NCI-H82 (cell line): ENCODE results near the gene VPS16.

Experiments used
- DNase-seq: peaks from one replicate; lab custom pipeline; 2025; lab: John Stamatoyannopoulos, UW

VPS16 gene

DNA sequence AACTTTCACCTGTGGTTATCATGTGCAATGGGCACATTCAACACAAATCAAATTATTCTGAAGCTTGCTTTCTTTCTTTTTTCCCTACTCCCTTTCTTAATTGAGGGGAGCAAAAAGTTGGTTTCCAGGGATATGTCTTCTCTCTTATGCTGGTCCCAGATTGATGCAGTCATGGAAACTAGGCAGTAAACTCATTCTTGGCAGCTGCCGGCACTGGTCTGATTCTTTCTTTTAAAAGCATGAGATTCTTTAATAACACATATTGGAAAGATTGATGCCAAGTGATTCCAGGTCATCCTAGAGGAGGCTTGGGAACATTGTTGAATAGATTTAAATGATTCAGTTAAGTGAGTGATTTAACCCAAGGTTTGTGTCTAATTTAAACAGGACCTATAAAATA is 61.7 kb downstream of the VPS16 start:
- no peak for DNase-seq

DNA sequence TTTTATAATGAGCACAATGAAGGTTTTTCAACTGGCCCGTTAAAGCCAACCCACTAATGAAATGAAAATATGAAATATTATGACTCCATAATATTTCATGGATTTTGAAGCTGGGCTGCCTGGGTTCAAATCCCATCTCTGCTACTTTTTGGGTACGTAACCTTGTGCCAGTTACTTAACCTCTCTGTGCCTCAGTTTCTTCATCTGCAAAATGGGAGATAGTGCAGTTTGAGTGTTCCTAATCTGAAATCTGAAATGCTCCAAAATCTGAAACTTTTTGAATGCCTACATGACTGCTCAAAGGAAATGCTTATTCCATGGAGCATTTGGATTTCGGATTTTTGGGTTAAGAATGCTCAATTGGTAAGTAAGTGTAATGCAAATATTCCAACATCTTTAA is 62.3 kb downstream of the VPS16 start:
- no peak for DNase-seq

DNA sequence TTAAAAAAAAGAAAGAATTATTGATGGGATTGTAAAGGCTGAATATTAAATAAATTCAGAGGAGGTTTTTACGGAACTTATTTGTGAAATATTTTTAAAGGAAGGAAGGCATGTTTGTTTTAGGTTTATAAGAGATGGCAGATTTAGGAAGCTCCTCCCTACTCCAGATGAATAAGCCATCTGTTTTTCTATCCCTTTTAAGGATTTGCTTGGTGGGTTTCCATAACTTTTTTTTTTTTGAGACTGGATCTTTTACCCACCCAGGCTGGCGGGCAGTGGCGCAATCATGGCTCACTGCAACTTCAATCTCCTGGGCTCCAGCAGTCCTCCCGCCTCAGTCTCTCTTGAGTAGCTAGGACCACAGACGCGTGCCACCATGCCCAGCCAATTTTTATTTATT is 63.1 kb downstream of the VPS16 start:
- DNase-seq = no peak

DNA sequence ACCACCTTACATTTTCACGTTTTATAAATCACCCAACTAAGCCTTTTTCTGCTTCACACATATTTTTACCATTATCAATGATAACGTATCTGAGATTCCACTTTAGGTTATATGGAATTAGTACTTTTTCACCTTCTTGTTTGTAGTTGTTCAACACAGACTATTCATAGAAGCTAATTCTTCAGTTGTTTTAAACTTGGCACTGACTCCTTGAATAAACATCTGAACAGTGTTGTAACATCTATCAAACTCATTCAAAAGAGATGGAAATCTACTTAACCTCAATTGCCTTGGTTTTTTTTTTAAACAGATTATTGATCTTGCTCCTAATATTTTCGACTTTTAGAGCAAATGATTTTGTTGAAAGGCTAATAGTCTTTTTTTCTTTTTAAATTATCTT is 67.0 kb downstream of the VPS16 start:
- no peak for DNase-seq

DNA sequence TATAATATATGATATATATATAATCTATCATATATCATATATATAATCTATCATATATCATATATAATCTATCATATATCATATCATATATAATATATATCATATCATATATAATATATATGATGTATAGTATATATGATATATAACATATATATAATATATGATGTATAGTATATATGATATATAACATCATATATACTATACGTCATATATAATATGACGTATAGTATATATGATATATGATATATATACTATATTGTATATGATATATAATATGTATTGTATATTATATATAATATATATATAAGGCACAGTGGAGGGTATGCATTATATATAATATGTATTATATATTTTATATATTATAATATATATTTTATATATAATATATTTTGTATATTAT is 69.4 kb downstream of the VPS16 start:
- no peak for DNase-seq

DNA sequence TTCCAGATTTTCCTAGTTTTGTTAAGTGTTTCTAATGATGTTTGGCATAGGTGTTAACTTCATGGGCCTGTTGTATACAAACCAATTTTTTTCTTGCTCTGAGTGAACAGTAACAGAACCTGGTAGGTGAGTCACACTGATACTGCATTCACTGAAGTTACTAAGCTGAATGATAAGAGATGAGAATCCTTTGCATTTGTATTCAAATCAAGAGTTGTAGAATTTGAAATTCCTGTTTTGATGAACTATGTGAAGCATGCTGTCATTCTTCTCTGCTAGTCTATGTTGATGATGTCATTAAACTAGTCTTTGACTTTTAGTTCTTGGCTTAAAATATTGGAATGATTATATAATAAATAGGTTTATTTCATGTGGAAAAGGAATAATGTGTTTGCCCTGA is 70.7 kb downstream of the VPS16 start:
- no peak for DNase-seq

DNA sequence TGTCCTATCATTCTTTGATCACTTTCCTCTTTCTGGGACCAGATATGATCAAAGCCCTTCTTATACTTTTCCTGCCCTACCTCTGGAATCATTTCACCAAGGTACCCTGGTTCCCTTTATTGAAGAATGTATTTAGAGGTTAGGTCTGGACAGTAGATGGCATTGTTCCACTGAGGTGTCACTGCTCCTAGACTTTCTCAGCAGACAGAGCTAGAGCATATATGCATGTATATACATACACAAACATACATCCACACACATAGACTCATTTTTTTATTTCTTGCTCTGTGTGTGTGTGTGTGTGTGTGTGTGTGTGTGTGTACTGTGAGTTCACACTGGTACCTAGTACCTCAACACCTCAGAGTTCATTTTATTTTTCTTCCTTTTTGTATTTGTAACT is 73.6 kb downstream of the VPS16 start:
- DNase-seq = peak; percentile 62
